Fibroblast of lung (primary cell): Measurements from ENCODE around the gene ARL10. TPM values are rescaled to one million over a fixed set of nuclear protein-coding genes. Genes with fewer than 3 reads are reported as not detected.
A peak's percentile ranks its signal among the peaks of the same experiment; 100 is the strongest.

Source experiments
- DNase-seq, 2 donors: peaks; one replicate each; pipeline versions ENCODE4 v3.0.0 to v3.0.0-alpha.2; 2010; ENCODE audit warnings: low read depth in 2 of 2
- H2AFZ ChIP-seq: 2 replicates; pipeline ENCODE4 v1.5.1; 2012; ENCODE audit warnings: low read length, control low read depth, inconsistent platforms
- H3K27ac ChIP-seq: 2 replicates; pipeline ENCODE4 v1.5.1; 2011; ENCODE audit warnings: low read length, control low read depth; ENCODE audit not compliant: insufficient read depth
- H3K27me3 ChIP-seq: 2 replicates; pipeline ENCODE4 v1.5.1; 2011; ENCODE audit warnings: mild to moderate bottlenecking, low read length; ENCODE audit not compliant: control insufficient read depth, insufficient read depth
- H3K36me3 ChIP-seq: 2 replicates; pipeline ENCODE4 v1.5.1; 2011; ENCODE audit warnings: low read length; ENCODE audit not compliant: control insufficient read depth, insufficient read depth
- H3K4me1 ChIP-seq: 2 replicates; pipeline ENCODE4 v1.5.1; 2011; ENCODE audit warnings: low read length; ENCODE audit not compliant: control insufficient read depth, insufficient read depth; ENCODE audit errors: extremely low read depth
- H3K4me2 ChIP-seq: 2 replicates; pipeline ENCODE4 v1.5.1; 2011; ENCODE audit warnings: low read length, control low read depth; ENCODE audit not compliant: insufficient read depth; ENCODE audit errors: extremely low read depth
- H3K4me3 ChIP-seq, 4 experiments: fragments of 200-600 bp in 1 of 4; sonication (generic) in 1 of 4; replicated peaks in 1 of 4; 2 replicates each; pipeline ENCODE4 v1.5.1; 2011 to 2016; ENCODE audit warnings: low read length in 4 of 4, low read depth in 3 of 4, mild to moderate bottlenecking in 3 of 4, control low read depth in 2 of 4, inconsistent platforms in 1 of 4, mixed read lengths in 1 of 4; ENCODE audit not compliant: insufficient read depth in 1 of 4; ENCODE audit errors: control extremely low read depth in 1 of 4
- H3K79me2 ChIP-seq: 2 replicates; pipeline ENCODE4 v1.5.1; 2012; ENCODE audit warnings: mild to moderate bottlenecking, low read length, inconsistent platforms; ENCODE audit not compliant: control insufficient read depth, insufficient read depth
- H3K9ac ChIP-seq: 2 replicates; pipeline ENCODE4 v1.5.1; 2011; ENCODE audit warnings: mild to moderate bottlenecking, low read length, control low read depth; ENCODE audit not compliant: insufficient read depth
- H3K9me3 ChIP-seq: 2 replicates; pipeline ENCODE4 v1.5.1; 2012; ENCODE audit warnings: low read depth, low read length; ENCODE audit not compliant: control insufficient read depth, insufficient read depth
- H4K20me1 ChIP-seq: 2 replicates; pipeline ENCODE4 v1.5.1; 2011; ENCODE audit warnings: low read length; ENCODE audit not compliant: control insufficient read depth, insufficient read depth; ENCODE audit errors: extremely low read depth
- CTCF ChIP-seq, 2 donors: IDR thresholded peaks in 1 of 2; conservative IDR thresholded peaks in 1 of 2; 1 replicate in 1 of 2; 2 replicates in 1 of 2; pipeline ENCODE4 v1.5.1; 2011 to 2012; ENCODE audit warnings: low read length in 2 of 2, control low read depth in 1 of 2, inconsistent platforms in 1 of 2, low read depth in 1 of 2, mild to moderate bottlenecking in 1 of 2
- EZH2 ChIP-seq: IDR thresholded peaks from 2 replicates; pipeline ENCODE4 v1.5.1; 2012; ENCODE audit warnings: low read length, control low read depth, mild to moderate bottlenecking; ENCODE audit errors: missing control alignments
- polyA plus RNA-seq, 2 donors: library from polyadenylated mRNA; depleted of rRNA in 1 of 2; stranded (reverse) in 1 of 2; unstranded in 1 of 2; fragments of >200 nt; gene quantifications; 2 replicates each; pipeline ENCODE4 v1.2.1, GENCODE V29; 2011 to 2012; ENCODE audit warnings: missing spikeins in 1 of 2
- total RNA-seq: library from RNA; depleted of rRNA; stranded (reverse); fragments of >200 nt; gene quantifications from 2 replicates; pipeline ENCODE4 v1.2.1, GENCODE V29; 2014

Gene ARL10
- total and polyA plus RNA-seq, 2 donors (not counting 1 experiment from before 2014, with no cell fraction given) = 3.0 to 11.1 TPM

DNA sequence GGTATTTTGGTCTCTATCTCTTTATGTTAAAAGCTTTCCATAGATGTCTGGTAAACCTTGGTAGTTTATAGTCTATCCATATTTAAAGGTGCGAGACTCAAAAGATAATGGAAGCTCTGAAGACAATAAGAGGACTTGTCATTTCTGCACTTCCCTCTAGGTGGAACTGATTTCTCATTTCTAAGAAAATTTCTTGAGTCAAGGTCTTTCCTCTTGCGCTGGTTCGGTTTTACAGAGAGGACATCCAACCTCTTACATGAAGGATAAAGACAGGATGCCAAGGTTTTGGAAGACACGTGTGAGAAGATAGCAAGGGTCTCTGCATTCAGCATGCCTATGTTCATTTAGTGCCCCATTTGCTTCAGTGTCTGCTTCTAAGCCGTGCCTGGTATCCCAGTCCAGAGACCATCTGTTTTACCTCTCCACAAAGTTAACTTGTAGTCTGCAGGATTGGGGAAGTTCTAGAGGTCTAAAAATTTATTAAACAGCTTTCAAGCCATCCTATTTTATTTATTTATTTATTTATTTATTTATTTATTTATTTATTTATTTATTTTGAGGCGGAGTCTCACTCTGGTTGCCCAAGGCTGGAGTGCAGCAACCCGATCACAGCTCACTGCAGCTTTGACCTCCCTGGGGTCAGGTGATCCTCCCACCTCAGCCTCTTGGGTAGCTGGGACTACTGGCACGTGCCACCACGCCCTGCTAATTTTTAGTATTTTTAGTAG is 45.3 kb upstream of the ARL10 start:
- no peaks in the 10 kb centered on the region for H3K36me3 ChIP-seq
- no peaks in the 10 kb centered on the region for H3K9me3 ChIP-seq
- H4K20me1 ChIP-seq = no peaks in the 10 kb centered on the region
- DNase-seq = peak; percentile 5 to 15
- no peak overlapping the region for H3K27ac ChIP-seq
- no peaks in the 10 kb centered on the region for H3K4me1 ChIP-seq
- H3K4me2 ChIP-seq = no peak overlapping the region
- no peak overlapping the region for H3K4me3 ChIP-seq
- no peaks in the 10 kb centered on the region for H3K79me2 ChIP-seq
- no peak overlapping the region for H3K9ac ChIP-seq
- no peak overlapping the region for H2AFZ ChIP-seq
- peak; percentile 5 to 17 for TF ChIP-seq CTCF (conservative IDR thresholded peaks at IDR 0.05 in 1 of 2, IDR thresholded peaks at IDR 0.05 in 1 of 2; ENCODE audit: low read depth in 1 of 2, low read length in 2 of 2)
- TF ChIP-seq EZH2 = no peak
- H3K27me3 ChIP-seq = no peaks in the 10 kb centered on the region

DNA sequence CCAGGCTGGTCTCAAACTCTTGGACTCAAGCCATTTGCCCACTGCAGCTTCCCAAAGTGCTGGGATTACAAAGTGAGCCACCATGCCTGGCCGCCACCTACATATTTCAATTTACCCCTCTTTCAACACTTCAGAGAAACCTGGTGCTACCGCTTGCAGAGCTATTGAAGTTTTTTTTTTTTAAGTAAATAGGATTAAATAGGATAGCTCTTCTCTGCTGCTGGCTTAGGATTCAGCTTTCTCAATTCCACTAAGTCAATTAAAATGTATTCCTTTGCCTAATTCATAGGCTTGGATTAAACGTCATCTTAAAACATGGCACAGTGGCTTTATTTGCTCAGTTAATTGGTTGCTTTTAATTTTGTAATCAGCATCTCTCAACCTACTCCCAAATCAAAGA is 44.7 kb upstream of the ARL10 start:
- TF ChIP-seq EZH2 = no peak
- no peak for TF ChIP-seq CTCF (conservative IDR thresholded peaks at IDR 0.05 in 1 of 2, IDR thresholded peaks at IDR 0.05 in 1 of 2; ENCODE audit: low read depth in 1 of 2, low read length in 2 of 2)
- H3K9me3 ChIP-seq = no peaks in the 10 kb centered on the region
- no peak overlapping the region for H3K4me3 ChIP-seq
- H3K27me3 ChIP-seq = no peaks in the 10 kb centered on the region
- no peak overlapping the region for H3K27ac ChIP-seq
- H4K20me1 ChIP-seq = no peaks in the 10 kb centered on the region
- no peaks in the 10 kb centered on the region for H3K4me1 ChIP-seq
- H2AFZ ChIP-seq = no peak overlapping the region
- DNase-seq = no peak
- H3K36me3 ChIP-seq = no peaks in the 10 kb centered on the region
- H3K4me2 ChIP-seq = no peak overlapping the region
- H3K79me2 ChIP-seq = no peaks in the 10 kb centered on the region
- H3K9ac ChIP-seq = no peak overlapping the region

- Histone ChIP-seq H3K79me2 (no peaks in the 10 kb centered on the region), H3K4me1 (no peaks in the 10 kb centered on the region), H3K9me3 (no peaks in the 10 kb centered on the region), H3K9ac (no peak overlapping the region), H3K4me3 (no peak overlapping the region), H2AFZ (no peak overlapping the region), H3K36me3 (no peaks in the 10 kb centered on the region), H3K27me3 (no peaks in the 10 kb centered on the region), H3K27ac (no peak overlapping the region), H3K4me2 (no peak overlapping the region), H4K20me1 (no peaks in the 10 kb centered on the region)
- no peak for TF ChIP-seq CTCF (conservative IDR thresholded peaks at IDR 0.05 in 1 of 2, IDR thresholded peaks at IDR 0.05 in 1 of 2; ENCODE audit: low read depth in 1 of 2, low read length in 2 of 2)
- no peak for TF ChIP-seq EZH2
- DNase-seq = no peak
Measured at GRCh38 chr5:176334031-176334770, 31.1 kb upstream of the ARL10 start.
